A673 (cell line): ENCODE results near the gene MRFAP1L1. TPM values are rescaled to one million over a fixed set of nuclear protein-coding genes. Genes with fewer than 3 reads are reported as not detected.
A peak's percentile ranks its signal among the peaks of the same experiment; 100 is the strongest.
"Not testable (repeated sequence)": the region's sequence is repeated elsewhere in the genome, so short reads cannot be mapped to it uniquely, and the experiment has no call there.

Source experiments
- BruUV-seq: library from RNA; stranded (reverse); fragments of 400-500 nt; replicated peaks from 2 replicates; lab custom pipeline; 2021; lab: Mats Ljungman, UMichigan
- CTCF ChIA-PET: fragments of 300-600 bp; sonication (Branson Sonifier 250); formaldehyde crosslinking; loops from one replicate; lab custom pipeline; 2022; ENCODE audit warnings: antibody characterized with exemption; lab: Charles Lee
- POLR2A ChIA-PET: fragments of 300-600 bp; sonication (Branson Sonifier 250); formaldehyde crosslinking; loops from one replicate; lab custom pipeline; 2022; ENCODE audit warnings: antibody characterized with exemption; ENCODE audit not compliant: low non-redundant PET; lab: Charles Lee
- DNase-seq: peaks from one replicate; pipeline ENCODE4 v3.0.0-alpha.2; 2015; ENCODE audit warnings: low spot score
- H3K27ac ChIP-seq: fragments of 200-600 bp; sonication (generic); 2 replicates; pipeline ENCODE4 v1.5.1; 2016; ENCODE audit warnings: mixed run types, low read depth, mild to moderate bottlenecking, mixed read lengths, antibody characterized with exemption, low read length; ENCODE audit not compliant: poor library complexity, severe bottlenecking
- H3K27me3 ChIP-seq: fragments of 200-600 bp; sonication (generic); replicated peaks from 2 replicates; pipeline ENCODE4 v1.6.1; 2017; ENCODE audit warnings: mixed run types, low read depth, mild to moderate bottlenecking, mixed read lengths, antibody characterized with exemption, low read length; ENCODE audit not compliant: insufficient read depth, poor library complexity
- H3K36me3 ChIP-seq: fragments of 200-600 bp; sonication (generic); 2 replicates; pipeline ENCODE4 v1.6.1; 2016; ENCODE audit warnings: mixed run types, mild to moderate bottlenecking, mixed read lengths, antibody characterized with exemption, low read length; ENCODE audit not compliant: insufficient read depth, poor library complexity, severe bottlenecking
- H3K4me1 ChIP-seq: fragments of 200-600 bp; sonication (generic); 2 replicates; pipeline ENCODE4 v1.6.1; 2017; ENCODE audit warnings: mixed run types, mild to moderate bottlenecking, mixed read lengths, antibody characterized with exemption, low read length; ENCODE audit not compliant: insufficient read depth, poor library complexity, severe bottlenecking
- H3K4me3 ChIP-seq: fragments of 200-600 bp; sonication (generic); 2 replicates; pipeline ENCODE4 v1.5.1; 2016; ENCODE audit warnings: low read depth, mixed run types, mild to moderate bottlenecking, mixed read lengths, low read length; ENCODE audit not compliant: poor library complexity, severe bottlenecking
- H3K9me3 ChIP-seq: fragments of 200-600 bp; sonication (generic); 2 replicates; pipeline ENCODE4 v1.6.1; 2016; ENCODE audit warnings: mixed run types, low read depth, mild to moderate bottlenecking, mixed read lengths, antibody characterized with exemption, low read length; ENCODE audit not compliant: poor library complexity, severe bottlenecking
- EZH2 ChIP-seq: fragments of 200-600 bp; sonication (generic); IDR thresholded peaks from 2 replicates; pipeline ENCODE4 v1.6.1; 2017; ENCODE audit warnings: borderline replicate concordance, low read depth, mild to moderate bottlenecking, mixed read lengths, antibody characterized with exemption, low read length; ENCODE audit not compliant: poor library complexity, severe bottlenecking
- intact Hi-C: fragments of 100-400 bp; cut with micrococcal nuclease; formaldehyde crosslinking; loops from one replicate; pipeline ENCODE4 v1.10.0; 2022; ENCODE audit not compliant: unreplicated experiment
- total RNA-seq: library from RNA; stranded (reverse); gene quantifications from 2 replicates; pipeline ENCODE4 v1.2.3, GENCODE V29; 2021
- TF ChIP-seq, protein P1 (sequence below): fragments of 300-800, 200-600 bp; sonication (generic); conservative IDR thresholded peaks from 2 replicates; pipeline ENCODE4 v1.5.1; 2017; ENCODE audit warnings: low read depth, mild to moderate bottlenecking, antibody characterized with exemption, low read length, moderate library complexity, mixed read lengths

MRFAP1L1 gene
- total RNA-seq, 1 experiment from 2014 or later = 61.0 TPM

DNA sequence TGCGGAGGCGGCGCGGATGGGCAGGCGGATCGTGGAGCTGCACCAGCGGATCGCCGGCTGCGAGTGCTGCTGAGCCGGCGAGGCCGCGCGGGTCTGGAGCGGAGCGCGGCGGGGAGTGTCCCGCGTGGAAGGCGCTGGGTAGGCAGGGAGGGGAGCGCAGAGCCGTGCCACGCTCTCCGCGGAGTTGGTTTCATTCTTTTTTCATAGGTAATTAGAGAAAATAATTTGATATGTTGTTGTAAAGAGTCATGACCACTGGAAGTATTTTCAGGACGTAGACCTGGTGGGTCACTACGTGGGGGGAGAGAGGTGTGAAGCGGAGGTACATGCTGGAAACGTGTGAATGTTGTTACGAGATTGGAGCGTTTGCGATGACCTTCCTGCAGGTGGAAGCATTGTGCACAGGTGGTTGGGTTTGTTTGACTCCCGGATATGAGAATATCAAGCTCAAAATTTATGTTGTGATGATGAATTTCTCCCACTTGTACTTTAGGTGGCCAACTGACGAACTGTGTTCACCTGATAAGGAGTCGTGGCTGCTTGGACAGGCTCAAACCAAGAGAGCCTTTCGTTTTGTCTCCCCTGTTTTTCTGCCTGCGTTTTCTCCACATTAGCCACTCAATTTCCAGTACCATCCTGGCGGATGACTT is 35.0 kb downstream of the MRFAP1L1 start:
- intact Hi-C loops = no loop called here
- TF ChIP-seq, protein P1, sequence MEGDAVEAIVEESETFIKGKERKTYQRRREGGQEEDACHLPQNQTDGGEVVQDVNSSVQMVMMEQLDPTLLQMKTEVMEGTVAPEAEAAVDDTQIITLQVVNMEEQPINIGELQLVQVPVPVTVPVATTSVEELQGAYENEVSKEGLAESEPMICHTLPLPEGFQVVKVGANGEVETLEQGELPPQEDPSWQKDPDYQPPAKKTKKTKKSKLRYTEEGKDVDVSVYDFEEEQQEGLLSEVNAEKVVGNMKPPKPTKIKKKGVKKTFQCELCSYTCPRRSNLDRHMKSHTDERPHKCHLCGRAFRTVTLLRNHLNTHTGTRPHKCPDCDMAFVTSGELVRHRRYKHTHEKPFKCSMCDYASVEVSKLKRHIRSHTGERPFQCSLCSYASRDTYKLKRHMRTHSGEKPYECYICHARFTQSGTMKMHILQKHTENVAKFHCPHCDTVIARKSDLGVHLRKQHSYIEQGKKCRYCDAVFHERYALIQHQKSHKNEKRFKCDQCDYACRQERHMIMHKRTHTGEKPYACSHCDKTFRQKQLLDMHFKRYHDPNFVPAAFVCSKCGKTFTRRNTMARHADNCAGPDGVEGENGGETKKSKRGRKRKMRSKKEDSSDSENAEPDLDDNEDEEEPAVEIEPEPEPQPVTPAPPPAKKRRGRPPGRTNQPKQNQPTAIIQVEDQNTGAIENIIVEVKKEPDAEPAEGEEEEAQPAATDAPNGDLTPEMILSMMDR = peak; percentile 36; the same call in 1 of the 2 replicates
- TF ChIP-seq EZH2 = no peak
- ChIA-PET POLR2A (no interaction called here), CTCF (no interaction called here)
- peak; percentile 33 for DNase-seq
- Histone ChIP-seq H3K27me3 (no peaks in the 10 kb centered on the region), H3K4me3 (peak overlapping the region; percentile 64), H3K36me3 (peaks cover 16% of the 10 kb centered on the region), H3K27ac (peak overlapping the region; percentile 63), H3K4me1 (peaks cover 18% of the 10 kb centered on the region), H3K9me3 (no peaks in the 10 kb centered on the region)
- TSS peak; percentile 63 for BruUV-seq

DNA sequence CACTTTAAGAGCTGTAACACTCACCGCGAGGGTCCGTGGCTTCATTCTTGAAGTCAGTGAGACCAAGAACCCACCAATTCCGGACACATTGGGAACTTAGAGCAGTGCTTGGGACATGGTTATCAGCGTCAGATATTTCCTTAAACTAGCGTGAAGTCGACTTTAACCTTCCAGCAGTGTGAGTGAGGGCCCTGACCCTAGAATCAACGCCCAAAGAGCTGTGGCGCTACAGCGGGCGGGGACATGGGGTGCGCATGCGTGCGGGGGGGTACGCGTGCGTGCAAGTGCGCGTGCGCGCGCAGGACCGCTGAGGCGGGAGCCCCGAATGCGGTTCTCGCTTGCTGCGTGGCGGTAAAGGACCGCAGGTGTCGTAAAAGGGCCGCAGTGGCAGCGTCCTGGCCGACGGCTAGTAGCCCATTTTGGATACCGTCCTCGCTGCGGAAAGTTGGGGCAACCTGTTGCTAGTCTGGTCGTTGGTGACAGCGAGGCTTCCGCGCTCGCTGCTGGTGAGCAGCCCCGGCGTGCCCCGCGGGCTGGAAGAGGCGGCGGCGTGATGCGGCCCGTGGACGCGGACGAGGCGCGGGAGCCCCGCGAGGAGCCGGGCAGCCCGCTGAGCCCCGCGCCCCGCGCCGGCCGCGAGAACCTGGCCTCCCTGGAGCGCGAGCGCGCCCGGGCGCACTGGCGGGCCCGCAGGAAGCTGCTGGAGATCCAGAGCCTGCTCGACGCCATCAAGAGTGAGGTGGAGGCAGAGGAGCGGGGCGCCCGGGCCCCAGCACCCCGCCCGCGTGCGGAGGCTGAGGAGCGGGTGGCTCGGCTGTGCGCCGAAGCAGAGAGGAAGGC is 35.8 kb downstream of the MRFAP1L1 start:
- CTCF ChIA-PET = interaction anchor here (0.6 to 1.0 kb wide), 2 partner anchors 9 to 10 kb away, joined by 3 to 6 read pairs; no protein-coding TSS in a partner anchor
- intact Hi-C loops = no loop called here
- peak overlapping the region; percentile 63 for H3K27ac ChIP-seq

DNA sequence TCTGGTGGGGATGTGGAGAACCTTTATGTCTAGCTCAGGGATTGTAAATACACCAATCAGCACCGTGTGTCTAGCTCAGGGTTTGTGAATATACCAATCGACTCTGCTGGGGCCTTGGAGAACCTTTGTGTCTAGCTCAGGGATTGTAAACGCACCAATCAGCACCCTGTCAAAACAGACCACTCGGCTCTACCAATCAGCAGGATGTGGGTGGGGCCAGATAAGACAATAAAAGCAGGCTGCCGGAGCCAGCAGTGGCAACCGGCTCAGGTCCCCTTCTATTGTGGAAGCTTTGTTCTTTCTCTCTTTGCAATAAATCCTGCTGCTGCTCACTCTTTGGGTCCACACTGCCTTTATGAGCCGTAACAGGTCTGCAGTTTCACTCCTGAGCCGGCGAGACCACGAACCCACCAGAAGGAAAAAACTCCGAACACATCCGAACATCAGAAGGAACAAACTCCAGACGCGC is 36.4 kb downstream of the MRFAP1L1 start:
- CTCF ChIA-PET = interaction anchor here (1.0 kb wide), 1 partner anchor 10 kb away, joined by 3 read pairs; no protein-coding TSS in a partner anchor
- peaks cover 16% of the 10 kb centered on the region for H3K36me3 ChIP-seq
- intact Hi-C loops, H3K27me3 ChIP-seq, H3K9me3 ChIP-seq: not testable (repeated sequence)
- H3K27ac ChIP-seq = peak overlapping the region; percentile 63
- peaks cover 18% of the 10 kb centered on the region for H3K4me1 ChIP-seq
- H3K4me3 ChIP-seq = peak overlapping the region; percentile 64
- peak; percentile 37 for DNase-seq
- POLR2A ChIA-PET = interaction anchor here (0.6 to 0.7 kb wide), 3 partner anchors 36 to 1907 kb away, joined by 3 to 4 read pairs (median 4); no protein-coding TSS in a partner anchor
- BruUV-seq = TSS peak; percentile 90

More for the DNA sequence above, 35.8 kb downstream of the MRFAP1L1 start:
- POLR2A ChIA-PET = interaction anchor here (0.7 kb wide), 2 partner anchors 35 to 1908 kb away, joined by 3 to 4 read pairs; no protein-coding TSS in a partner anchor
- DNase-seq = peak; percentile 97
- Histone ChIP-seq H3K9me3 (no peaks in the 10 kb centered on the region), H3K4me3 (peak overlapping the region; percentile 64), H3K4me1 (peaks cover 18% of the 10 kb centered on the region), H3K27me3 (no peaks in the 10 kb centered on the region), H3K36me3 (peaks cover 16% of the 10 kb centered on the region)
- no TSS peak for BruUV-seq
- TF ChIP-seq, protein P1 = no peak
- TF ChIP-seq EZH2 = no peak

DNA sequence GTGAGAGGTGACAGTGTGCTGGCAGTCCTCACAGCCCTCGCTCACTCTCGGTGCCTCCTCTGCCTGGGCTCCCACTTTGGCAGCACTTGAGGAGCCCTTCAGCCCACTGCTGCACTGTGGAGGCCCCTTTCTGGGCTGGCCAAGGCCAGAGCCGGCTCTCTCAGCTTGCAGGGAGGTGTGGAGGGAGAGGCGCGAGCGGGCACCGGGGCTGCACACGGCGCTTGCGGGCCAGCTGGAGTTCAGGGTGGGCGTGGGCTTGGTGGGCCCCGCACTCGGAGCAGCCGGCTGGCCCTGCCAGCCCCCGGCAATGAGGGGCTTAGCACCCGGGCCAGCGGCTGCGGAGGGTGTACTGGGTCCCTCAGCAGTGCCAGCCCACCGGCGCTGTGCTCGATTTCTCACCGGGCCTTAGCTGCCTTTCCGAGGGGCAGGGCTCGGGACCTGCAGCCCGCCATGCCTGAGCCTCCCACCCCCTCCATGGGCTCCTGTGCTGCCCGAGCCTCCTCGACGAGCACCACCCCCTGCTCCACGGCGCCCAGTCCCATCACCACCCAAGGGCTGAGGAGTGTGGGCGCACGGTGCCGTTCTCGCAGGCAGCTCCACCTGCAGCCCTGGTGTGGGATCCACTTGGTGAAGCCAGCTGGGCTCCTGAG is 37.0 kb downstream of the MRFAP1L1 start:
- CTCF ChIA-PET = not testable (repeated sequence)

More for the DNA sequence above, 37.0 kb downstream of the MRFAP1L1 start:
- Histone ChIP-seq H3K36me3 (peaks cover 16% of the 10 kb centered on the region), H3K4me1 (peaks cover 18% of the 10 kb centered on the region)
- H3K4me3 ChIP-seq, H3K27ac ChIP-seq, H3K27me3 ChIP-seq, H3K9me3 ChIP-seq, BruUV-seq, DNase-seq, intact Hi-C loops: not testable (repeated sequence)
- POLR2A ChIA-PET = interaction anchor here (0.6 to 0.7 kb wide), 3 partner anchors 36 to 422 kb away, joined by 3 to 4 read pairs (median 4); no protein-coding TSS in a partner anchor
